Measurements from ENCODE around the gene SLC2A14.

Gene SLC2A14

DNA sequence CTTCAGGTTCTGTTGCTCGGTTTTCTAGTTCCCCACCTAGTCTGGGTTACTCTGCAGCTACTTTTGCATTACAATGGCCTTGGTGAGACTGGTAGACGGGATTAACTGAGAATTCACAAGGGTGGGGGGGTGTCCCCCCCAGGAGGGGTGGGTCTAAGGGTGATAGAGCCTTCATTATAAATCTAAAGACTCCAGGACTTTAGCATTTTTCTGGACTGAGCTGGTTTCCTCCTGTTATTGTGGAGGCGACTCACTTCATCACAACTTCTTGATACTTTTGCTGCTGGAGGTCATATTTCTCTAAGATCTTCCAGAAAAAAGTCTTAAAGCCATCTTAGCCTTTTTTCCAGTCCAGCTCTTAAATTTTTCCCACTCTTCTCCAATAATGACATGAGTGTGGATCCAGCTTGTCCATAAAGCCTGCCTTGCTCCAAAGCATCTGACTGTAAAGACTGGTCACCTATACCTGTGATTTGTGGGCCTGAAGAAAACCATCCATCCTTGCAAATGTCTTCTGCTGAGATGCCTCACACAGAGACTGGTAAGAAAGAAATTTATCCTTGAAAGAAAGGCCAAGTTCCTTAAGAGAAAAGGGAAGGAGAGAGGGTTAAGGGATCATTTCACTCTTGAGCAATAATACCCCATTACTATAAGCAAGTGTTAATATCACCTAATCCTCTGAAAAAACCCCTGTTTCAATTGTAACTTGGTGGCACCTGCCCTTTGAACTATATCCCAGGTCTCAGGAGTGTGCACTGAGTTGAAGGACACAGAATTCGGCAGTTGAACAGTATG, 19.7 kb upstream of the SLC2A14 start:
- TF ChIP-seq, protein P1, sequence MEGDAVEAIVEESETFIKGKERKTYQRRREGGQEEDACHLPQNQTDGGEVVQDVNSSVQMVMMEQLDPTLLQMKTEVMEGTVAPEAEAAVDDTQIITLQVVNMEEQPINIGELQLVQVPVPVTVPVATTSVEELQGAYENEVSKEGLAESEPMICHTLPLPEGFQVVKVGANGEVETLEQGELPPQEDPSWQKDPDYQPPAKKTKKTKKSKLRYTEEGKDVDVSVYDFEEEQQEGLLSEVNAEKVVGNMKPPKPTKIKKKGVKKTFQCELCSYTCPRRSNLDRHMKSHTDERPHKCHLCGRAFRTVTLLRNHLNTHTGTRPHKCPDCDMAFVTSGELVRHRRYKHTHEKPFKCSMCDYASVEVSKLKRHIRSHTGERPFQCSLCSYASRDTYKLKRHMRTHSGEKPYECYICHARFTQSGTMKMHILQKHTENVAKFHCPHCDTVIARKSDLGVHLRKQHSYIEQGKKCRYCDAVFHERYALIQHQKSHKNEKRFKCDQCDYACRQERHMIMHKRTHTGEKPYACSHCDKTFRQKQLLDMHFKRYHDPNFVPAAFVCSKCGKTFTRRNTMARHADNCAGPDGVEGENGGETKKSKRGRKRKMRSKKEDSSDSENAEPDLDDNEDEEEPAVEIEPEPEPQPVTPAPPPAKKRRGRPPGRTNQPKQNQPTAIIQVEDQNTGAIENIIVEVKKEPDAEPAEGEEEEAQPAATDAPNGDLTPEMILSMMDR (IDR thresholded peaks at IDR 0.05): no peak

GRCh38 chr12:7884689-7885088, 12.0 kb upstream of the SLC2A14 start:
- TF ChIP-seq, protein P1 (IDR thresholded peaks at IDR 0.05): no peak

DNA sequence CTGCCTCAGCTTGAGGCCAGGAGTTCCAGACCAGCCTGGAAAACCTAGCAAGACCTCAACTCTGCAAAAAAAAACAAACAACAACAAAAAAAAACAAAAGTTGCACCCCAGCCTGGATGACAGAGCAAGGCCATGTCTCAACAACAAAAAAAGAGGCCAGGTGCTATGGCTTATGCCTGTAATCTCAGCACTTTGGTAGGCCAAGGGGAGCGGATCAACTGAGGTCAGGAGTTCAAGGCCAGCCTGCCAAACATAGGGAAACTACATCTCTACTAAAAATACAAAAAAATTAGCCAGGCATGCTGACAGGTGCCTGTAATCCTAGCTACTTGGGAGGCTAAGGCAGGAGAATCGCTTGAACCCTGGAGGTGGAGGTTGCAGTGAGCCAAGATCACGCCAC, 6.5 kb upstream of the SLC2A14 start:
- TF ChIP-seq, protein P1 (IDR thresholded peaks at IDR 0.05): no peak

- TF ChIP-seq, protein P1 (IDR thresholded peaks at IDR 0.05): no peak
Observed at GRCh38 chr12:7877420-7877819, 4.7 kb upstream of the SLC2A14 start.

- TF ChIP-seq, protein P1 (IDR thresholded peaks at IDR 0.05): no peak
Observed at GRCh38 chr12:7870335-7870734, 2.4 kb downstream of the SLC2A14 start.

GRCh38 chr12:7869137-7869536, 3.6 kb downstream of the SLC2A14 start:
- TF ChIP-seq, protein P1 (IDR thresholded peaks at IDR 0.05): no peak

DNA sequence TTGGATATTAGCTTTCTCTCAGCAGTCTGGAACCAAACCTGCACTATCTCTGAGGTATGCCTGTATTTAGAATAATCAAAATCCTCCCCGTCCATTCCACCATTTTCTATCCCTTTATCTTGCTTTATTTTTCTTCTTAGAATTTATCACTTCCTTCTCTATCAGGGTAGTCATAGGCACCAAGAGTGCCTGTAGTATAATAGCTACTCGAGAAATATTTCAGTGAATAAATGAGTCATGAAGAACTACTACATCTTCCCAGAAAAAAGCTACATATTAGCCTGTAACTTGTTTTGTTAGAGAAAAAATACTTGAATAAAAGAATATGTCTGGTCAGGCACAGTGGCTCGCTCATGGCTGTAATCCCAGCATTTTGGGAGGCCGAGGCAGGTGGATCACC, 4.3 kb downstream of the SLC2A14 start:
- TF ChIP-seq, protein P1 (IDR thresholded peaks at IDR 0.05): no peak
